Mesodermal cell (in vitro differentiated cells): ENCODE measurements around the gene CRY2.
"Not testable (repeated sequence)": the region's sequence is repeated elsewhere in the genome, so short reads cannot be mapped to it uniquely, and the experiment has no call there.

Source experiments
- H3K27ac ChIP-seq: 2 replicates; pipeline ENCODE4 v1.7.0; 2013; ENCODE audit warnings: mild to moderate bottlenecking, low read depth, low read length, moderate library complexity; ENCODE audit not compliant: severe bottlenecking
- H3K36me3 ChIP-seq: 2 replicates; pipeline ENCODE4 v1.7.1; 2013; ENCODE audit warnings: mild to moderate bottlenecking, low read length, moderate library complexity; ENCODE audit not compliant: control insufficient read depth, insufficient read depth
- H3K4me1 ChIP-seq: one replicate; pipeline ENCODE4 v1.7.1; 2013; ENCODE audit warnings: mild to moderate bottlenecking, low read length; ENCODE audit not compliant: insufficient read depth, control insufficient read depth, poor library complexity, severe bottlenecking
- H3K4me3 ChIP-seq: 2 replicates; pipeline ENCODE4 v1.7.0; 2013; ENCODE audit warnings: low read length, control low read depth, mild to moderate bottlenecking; ENCODE audit not compliant: insufficient read depth, poor library complexity, severe bottlenecking; ENCODE audit errors: extremely low read depth
- H3K9me3 ChIP-seq: 2 replicates; pipeline ENCODE4 v1.7.1; 2013; ENCODE audit warnings: mild to moderate bottlenecking, low read length, moderate library complexity; ENCODE audit not compliant: control insufficient read depth
- WGBS, 2 experiments: methylation state at CpG; one replicate each; pipeline ENCODE4 v1.1.5; 2013; ENCODE audit warnings: missing lambda C conversion rate in 2 of 2; ENCODE audit not compliant: insufficient coverage in 2 of 2; 5-methylcytosine and 5-hydroxymethylcytosine counted together

CRY2 gene

DNA sequence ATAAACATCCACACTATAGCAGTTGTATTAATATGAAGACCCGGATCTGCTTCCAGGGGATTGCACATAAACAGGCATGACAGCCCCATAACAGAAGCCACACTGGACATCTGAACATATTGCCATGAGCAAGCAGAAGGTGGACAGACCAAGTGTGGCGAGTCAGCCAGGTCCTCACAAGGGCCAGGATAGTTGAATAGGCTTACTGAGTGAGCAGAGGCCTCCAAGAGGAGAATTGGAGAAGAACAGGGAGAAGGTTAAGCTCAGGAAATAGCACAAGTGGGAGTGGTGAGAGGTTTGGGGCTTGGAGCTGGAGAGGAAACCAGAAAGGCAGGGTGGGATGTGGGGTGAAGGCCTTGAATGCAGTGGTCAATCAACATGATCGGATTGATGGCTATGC, 31.5 kb upstream of the CRY2 start:
- Histone ChIP-seq H3K27ac (no peak overlapping the region), H3K36me3 (peaks cover 18% of the 10 kb centered on the region), H3K9me3 (no peaks in the 10 kb centered on the region), H3K4me1 (peaks cover 3% of the 10 kb centered on the region), H3K4me3 (no peak overlapping the region)
- WGBS, 2 experiments: 77 to 100% methylated on average over 2 of the region's 3 CpGs

- no peaks in the 10 kb centered on the region for H3K9me3 ChIP-seq
- WGBS, 2 experiments: 21 to 33% methylated on average over 2 of the region's 3 CpGs
- peaks cover 3% of the 10 kb centered on the region for H3K4me1 ChIP-seq
- H3K27ac ChIP-seq: no peak overlapping the region
- no peak overlapping the region for H3K4me3 ChIP-seq
- H3K36me3 ChIP-seq: peaks cover 10% of the 10 kb centered on the region
Measured at GRCh38 chr11:45816614-45817013, 30.7 kb upstream of the CRY2 start.

- peaks cover 6% of the 10 kb centered on the region for H3K36me3 ChIP-seq
- 91 to 97% methylated on average over 7 of the region's 7 CpGs for WGBS, 2 experiments
- peaks cover 3% of the 10 kb centered on the region for H3K4me1 ChIP-seq
- no peak overlapping the region for H3K27ac ChIP-seq
- H3K4me3 ChIP-seq: no peak overlapping the region
- no peaks in the 10 kb centered on the region for H3K9me3 ChIP-seq
Measured at GRCh38 chr11:45817191-45817590, 30.1 kb upstream of the CRY2 start.

DNA sequence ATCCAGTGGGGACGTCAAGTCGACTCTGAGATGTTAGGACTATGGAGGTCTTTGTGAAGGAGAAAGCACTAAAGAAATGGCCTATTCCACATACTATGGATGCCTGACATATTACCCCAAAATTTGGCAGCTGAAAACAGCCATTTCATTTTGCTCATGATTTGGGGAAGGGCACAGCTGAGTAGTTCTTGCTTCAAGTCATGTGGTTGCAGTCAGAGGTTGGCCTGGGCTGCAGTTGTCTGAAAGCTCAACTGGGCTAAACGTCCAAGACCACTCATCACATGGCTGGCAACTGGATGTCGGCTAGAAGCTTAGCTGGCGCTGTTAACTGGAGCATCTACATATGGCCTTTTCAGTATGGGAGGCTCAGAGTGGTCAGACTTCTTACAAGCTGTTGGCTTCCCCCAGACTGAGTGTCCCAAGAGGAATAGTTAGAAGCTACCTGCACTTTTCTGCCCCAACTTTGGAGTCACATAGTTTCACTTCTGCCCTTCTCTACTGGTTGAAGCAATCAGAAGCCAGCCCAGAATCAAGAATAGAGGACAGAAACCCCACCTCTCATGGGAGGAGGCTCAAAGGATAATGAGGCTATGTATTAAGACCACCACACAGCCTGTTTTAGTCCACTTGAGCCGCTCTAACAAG, 28.2 kb upstream of the CRY2 start:
- no peak overlapping the region for H3K27ac ChIP-seq
- no peaks in the 10 kb centered on the region for H3K36me3 ChIP-seq
- peaks cover 6% of the 10 kb centered on the region for H3K4me1 ChIP-seq
- WGBS, 2 experiments: 85 to 90% methylated on average over 4 of the region's 6 CpGs
- no peak overlapping the region for H3K4me3 ChIP-seq
- no peaks in the 10 kb centered on the region for H3K9me3 ChIP-seq

DNA sequence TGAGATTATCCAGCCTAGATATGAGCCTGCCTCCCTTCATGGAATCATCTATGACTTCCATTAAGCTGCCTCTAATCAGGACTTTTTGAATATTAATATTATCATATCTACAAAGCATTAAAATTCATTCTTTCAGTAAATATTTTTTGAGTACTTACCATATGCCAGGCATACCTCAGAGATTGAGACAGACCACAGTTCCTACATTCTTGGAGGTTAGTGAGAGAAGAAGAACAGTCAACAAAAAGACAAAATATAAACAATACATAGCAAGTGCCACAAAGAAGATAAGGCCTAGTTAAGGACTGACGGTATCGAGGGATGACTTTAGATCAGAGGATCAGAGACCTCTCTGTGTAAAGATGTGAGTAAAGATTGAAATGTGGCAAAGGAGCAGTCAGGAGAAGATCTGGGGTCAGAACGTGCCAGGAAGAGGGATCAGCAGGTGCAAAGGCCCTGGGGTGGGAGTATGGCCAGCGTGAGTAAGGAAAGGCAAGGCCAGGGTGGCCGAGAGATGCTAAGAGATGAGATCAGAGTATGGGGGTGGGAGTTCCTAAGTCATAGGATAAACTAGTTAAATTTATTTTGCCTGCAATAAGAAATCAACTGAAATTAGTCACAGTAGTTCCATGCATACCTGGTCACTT, 26.9 kb upstream of the CRY2 start:
- Histone ChIP-seq H3K4me1 (peaks cover 3% of the 10 kb centered on the region), H3K9me3 (no peaks in the 10 kb centered on the region), H3K4me3 (no peak overlapping the region), H3K36me3 (no peaks in the 10 kb centered on the region), H3K27ac (no peak overlapping the region)
- WGBS, 2 experiments: 94 to 100% methylated on average over 3 of the region's 5 CpGs

DNA sequence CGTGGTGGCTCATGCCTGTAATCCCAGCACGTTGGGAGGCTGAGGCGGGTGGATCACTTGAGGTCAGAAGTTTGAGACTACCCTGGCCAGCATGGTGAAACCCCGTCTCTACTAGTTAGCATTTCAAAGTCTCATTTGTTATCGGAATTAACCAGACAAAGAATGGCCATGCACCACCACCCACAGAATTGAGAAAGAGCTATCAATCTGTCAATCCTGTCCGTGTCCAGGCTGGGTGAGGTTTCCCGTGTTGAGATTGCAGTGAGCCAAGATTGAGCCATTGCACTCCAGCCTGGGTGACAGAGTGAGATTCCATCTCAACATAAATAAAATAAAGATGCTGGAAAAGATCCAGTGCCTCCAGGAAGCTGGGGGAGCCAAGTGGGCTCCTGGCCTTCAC, 20.8 kb upstream of the CRY2 start:
- H3K4me1 ChIP-seq, H3K4me3 ChIP-seq, H3K9me3 ChIP-seq, H3K27ac ChIP-seq, H3K36me3 ChIP-seq: not testable (repeated sequence)
- 24 to 48% methylated on average over 4 of the region's 7 CpGs for WGBS, 2 experiments

DNA sequence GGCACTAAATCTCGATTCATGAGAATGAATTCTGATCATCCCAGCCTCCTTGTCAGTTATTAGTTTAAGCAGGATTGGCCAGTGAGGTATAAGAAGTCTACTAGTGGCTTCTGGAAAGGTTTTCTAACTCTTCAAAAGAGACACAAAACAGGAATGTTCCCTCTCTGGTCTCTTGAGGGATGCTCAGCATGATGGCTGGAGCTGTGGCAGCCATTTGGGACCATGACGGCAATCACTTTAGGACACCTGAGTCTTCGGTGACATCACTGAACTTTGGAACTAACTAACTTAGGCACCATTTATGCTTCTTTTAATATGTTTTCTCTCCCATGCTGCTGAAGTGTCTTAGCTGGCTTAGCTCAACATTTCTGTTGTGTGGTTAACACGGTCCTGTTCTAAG, 20.2 kb upstream of the CRY2 start:
- H3K4me1 ChIP-seq: peaks cover 3% of the 10 kb centered on the region
- H3K27ac ChIP-seq: no peak overlapping the region
- no peaks in the 10 kb centered on the region for H3K36me3 ChIP-seq
- H3K4me3 ChIP-seq: no peak overlapping the region
- WGBS, 2 experiments: 93 to 100% methylated on average over 2 to 4 of the region's 4 CpGs
- no peaks in the 10 kb centered on the region for H3K9me3 ChIP-seq

GRCh38 chr11:45828996-45829395, 18.3 kb upstream of the CRY2 start:
- Histone ChIP-seq H3K36me3 (no peaks in the 10 kb centered on the region), H3K4me1 (no peaks in the 10 kb centered on the region), H3K27ac (no peak overlapping the region), H3K9me3 (no peaks in the 10 kb centered on the region), H3K4me3 (no peak overlapping the region)
- WGBS, 2 experiments: 71 to 94% methylated on average over 2 to 3 of the region's 4 CpGs

- WGBS, 2 experiments: 86 to 93% methylated on average over 2 of the region's 2 CpGs
- no peak overlapping the region for H3K27ac ChIP-seq
- H3K9me3 ChIP-seq: no peaks in the 10 kb centered on the region
- H3K4me1 ChIP-seq: no peaks in the 10 kb centered on the region
- no peaks in the 10 kb centered on the region for H3K36me3 ChIP-seq
- H3K4me3 ChIP-seq: no peak overlapping the region
Measured at GRCh38 chr11:45830596-45830995, 16.7 kb upstream of the CRY2 start.

GRCh38 chr11:45832811-45833441, 14.3 kb upstream of the CRY2 start:
- Histone ChIP-seq H3K9me3 (no peaks in the 10 kb centered on the region), H3K27ac (no peak overlapping the region), H3K36me3 (no peaks in the 10 kb centered on the region), H3K4me3 (no peak overlapping the region), H3K4me1 (no peaks in the 10 kb centered on the region)
- 80 to 82% methylated on average over 5 to 8 of the region's 9 CpGs for WGBS, 2 experiments

GRCh38 chr11:45833761-45834160, 13.5 kb upstream of the CRY2 start:
- H3K4me1 ChIP-seq: no peaks in the 10 kb centered on the region
- WGBS, 2 experiments: 85 to 97% methylated on average over 2 to 3 of the region's 3 CpGs

More at GRCh38 chr11:45833761-45834160, 13.5 kb upstream of the CRY2 start:
- H3K27ac ChIP-seq: no peak overlapping the region
- no peaks in the 10 kb centered on the region for H3K9me3 ChIP-seq
- H3K36me3 ChIP-seq: no peaks in the 10 kb centered on the region
- H3K4me3 ChIP-seq: no peak overlapping the region
